Activated T-helper 1 cell treated with anti-CD3 and anti-CD28 coated beads, Interleukin-2, amount 50 U/mL, for 16 hours (primary cell): Measurements from ENCODE around the gene ACAP1.
"Not testable (repeated sequence)": the region's sequence is repeated elsewhere in the genome, so short reads cannot be mapped to it uniquely, and the experiment has no call there.

Experiments
- DNase-seq, 2 donors: peaks; one replicate each; pipeline ENCODE4 v3.0.0-alpha.2; 2020; ENCODE audit warnings: low read depth in 1 of 2, low spot score in 1 of 2

The ACAP1 gene

GRCh38 chr17:7328840-7329373, 7.4 kb upstream of the ACAP1 start, which contains the start of gene NEURL4:
NEURL4 (minus strand) TSS chr17:7329335; CDS start chr17:7329312, 23 bp downstream.
- no peak for DNase-seq

GRCh38 chr17:7329374-7329996, 6.8 kb upstream of the ACAP1 start:
- DNase-seq, result peak; percentile 85 to 92

- peak; percentile 46 to 69 for DNase-seq
Measured at GRCh38 chr17:7329997-7330637, 6.2 kb upstream of the ACAP1 start.

GRCh38 chr17:7330638-7331015, 5.7 kb upstream of the ACAP1 start:
- DNase-seq, result no peak

GRCh38 chr17:7332111-7332510, 4.2 kb upstream of the ACAP1 start:
- no peak for DNase-seq

- DNase-seq, result not testable (repeated sequence)
Measured at GRCh38 chr17:7332600-7333069, 3.7 kb upstream of the ACAP1 start.

- DNase-seq, result no peak
Measured at GRCh38 chr17:7334938-7335538, 1.3 kb upstream of the ACAP1 start.

- DNase-seq, result not testable (repeated sequence)
Measured at GRCh38 chr17:7335765-7336164, 564 bp upstream of the ACAP1 start.

- not testable (repeated sequence) for DNase-seq
Measured at GRCh38 chr17:7337600-7337999, 1.3 kb downstream of the ACAP1 start.

GRCh38 chr17:7340179-7340578, 3.9 kb downstream of the ACAP1 start:
- DNase-seq, result no peak

- no peak for DNase-seq
Measured at GRCh38 chr17:7341842-7342241, 5.5 kb downstream of the ACAP1 start.

- no peak for DNase-seq
Measured at GRCh38 chr17:7343250-7343649, 6.9 kb downstream of the ACAP1 start.

- no peak for DNase-seq
Measured at GRCh38 chr17:7346761-7347614, 10.7 kb downstream of the ACAP1 start.

- DNase-seq, result no peak
Measured at GRCh38 chr17:7347630-7348477, 11.5 kb downstream of the ACAP1 start.

GRCh38 chr17:7348478-7349242, 12.3 kb downstream of the ACAP1 start:
- no peak for DNase-seq

- DNase-seq, result peak; percentile 48 to 70
Measured at GRCh38 chr17:7351665-7352502, 15.6 kb downstream of the ACAP1 start, which contains the start of gene KCTD11. KCTD11 (plus strand) TSS chr17:7352162.

GRCh38 chr17:7352503-7352889, 16.2 kb downstream of the ACAP1 start:
- no peak for DNase-seq

- no peak for DNase-seq
Measured at GRCh38 chr17:7352910-7353635, 16.7 kb downstream of the ACAP1 start.
